GM19025 (cell line): ENCODE measurements around the gene KRTCAP2.

ENCODE experiments used
- ATAC-seq: cut with Tn5 transposase; IDR thresholded peaks from one replicate; pipeline ENCODE4 v1.9.1; 2021; ENCODE audit warnings: mild to moderate bottlenecking, low read depth, moderate library complexity; ENCODE audit not compliant: unreplicated experiment

KRTCAP2 gene

DNA sequence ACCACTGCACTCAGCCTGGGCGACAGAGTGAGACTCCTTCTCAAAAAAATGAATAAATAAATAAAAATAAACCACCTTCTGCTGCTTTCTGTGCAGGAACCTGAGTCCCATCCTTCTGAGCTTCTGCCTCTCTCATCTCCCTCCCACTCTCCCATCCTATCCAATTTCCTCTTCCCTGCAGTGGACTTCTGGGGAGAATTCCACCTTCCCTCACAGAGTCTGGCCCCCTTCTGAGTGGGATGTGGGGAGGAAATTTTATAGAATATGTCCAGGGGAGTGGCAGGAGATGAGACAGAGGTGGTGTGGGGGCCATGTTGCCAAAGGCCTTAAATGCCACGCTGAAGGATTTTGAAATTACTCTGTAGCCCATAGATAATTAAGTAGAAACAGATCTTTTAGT is 50.8 kb downstream of the KRTCAP2 start:
- no peak for ATAC-seq

DNA sequence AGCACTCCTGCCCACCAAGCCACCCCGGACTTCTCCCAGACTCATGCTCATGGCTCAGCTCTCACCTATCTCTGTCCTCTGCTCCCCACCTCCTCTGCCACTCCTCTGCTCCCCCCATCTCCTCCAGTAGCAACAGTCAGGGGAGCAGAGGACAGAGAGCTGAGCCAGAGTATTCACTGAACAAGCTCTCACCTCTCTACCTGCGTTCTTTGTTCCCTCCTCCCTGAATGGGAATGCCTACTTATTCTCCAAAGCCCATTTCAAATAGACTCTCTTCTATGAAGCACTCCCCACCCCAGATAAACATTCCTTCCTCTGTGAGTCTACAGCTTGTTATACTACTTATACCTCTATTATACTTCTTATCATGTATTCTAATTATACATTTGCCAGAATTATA is 51.9 kb downstream of the KRTCAP2 start:
- ATAC-seq, result no peak

GRCh38 chr1:155120253-155120652 is 52.9 kb downstream of the KRTCAP2 start:
- ATAC-seq, result no peak
